ENCODE measurements around the gene FTO.
"Not testable (repeated sequence)": the region's sequence is repeated elsewhere in the genome, so short reads cannot be mapped to it uniquely, and the experiment has no call there.

FTO gene

GRCh38 chr16:53855511-53855910 is 151.6 kb downstream of the FTO start:
- no peak for DNase-seq (ENCODE audit: low read depth in 1 of 2, low spot score in 1 of 2)

DNA sequence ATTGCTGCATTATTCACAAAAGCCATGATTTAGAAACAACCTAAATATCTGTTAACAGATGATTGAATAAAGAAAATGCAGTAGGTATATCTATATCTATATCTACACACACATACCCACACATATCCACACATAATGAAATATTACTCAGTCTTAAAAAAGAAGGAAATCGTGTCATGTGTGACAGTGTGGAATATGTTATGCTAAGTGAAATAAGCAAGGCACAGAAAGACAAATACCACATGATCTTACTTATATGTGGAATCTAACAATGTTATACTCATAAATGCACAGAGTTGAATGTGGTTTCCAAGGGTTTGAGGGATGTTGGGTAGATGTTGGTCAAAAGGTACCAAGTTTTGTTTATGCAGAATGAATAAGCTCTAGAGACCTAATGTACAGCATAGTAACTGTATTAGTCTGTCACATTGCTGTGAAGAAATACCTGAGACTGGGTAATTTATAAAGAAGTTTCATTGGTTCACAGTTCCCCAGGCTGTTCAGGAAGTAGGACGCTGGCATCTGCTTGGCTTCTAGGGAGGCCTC is 156.1 kb downstream of the FTO start:
- no peak for DNase-seq (ENCODE audit: low read depth in 1 of 2, low spot score in 1 of 2)

- no peak for DNase-seq (ENCODE audit: low read depth in 1 of 2, low spot score in 1 of 2)
Measured at GRCh38 chr16:53863861-53864260, 159.9 kb downstream of the FTO start.

- DNase-seq (ENCODE audit: low read depth in 1 of 2, low spot score in 1 of 2) = no peak
Measured at GRCh38 chr16:53864819-53865493, 161.0 kb downstream of the FTO start.

GRCh38 chr16:53865494-53865863 is 161.5 kb downstream of the FTO start:
- no peak for DNase-seq (ENCODE audit: low read depth in 1 of 2, low spot score in 1 of 2)

- DNase-seq (ENCODE audit: low read depth in 1 of 2, low spot score in 1 of 2) = no peak
Measured at GRCh38 chr16:53866520-53866919, 162.6 kb downstream of the FTO start.

DNA sequence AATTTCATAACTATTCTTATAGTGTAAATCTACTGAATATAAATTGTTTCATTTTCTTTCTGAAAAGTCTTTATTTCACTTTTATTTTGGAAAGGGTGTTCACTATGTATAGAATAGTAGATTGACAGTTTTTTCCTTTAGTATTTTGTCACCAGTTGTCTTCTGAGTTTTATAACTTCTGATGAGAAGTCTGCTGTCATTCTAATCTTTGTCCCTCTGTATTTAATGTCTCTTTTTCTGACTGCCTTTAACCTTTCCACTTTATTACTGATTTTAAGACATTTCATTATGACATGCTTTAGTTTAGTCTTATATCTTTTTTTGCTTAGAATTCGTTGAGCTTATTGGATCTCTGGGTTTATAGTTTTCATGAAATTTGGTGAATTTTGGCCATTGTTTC is 166.9 kb downstream of the FTO start:
- no peak for DNase-seq (ENCODE audit: low read depth in 1 of 2, low spot score in 1 of 2)

GRCh38 chr16:53872248-53873221 is 168.6 kb downstream of the FTO start:
- DNase-seq (ENCODE audit: low read depth in 1 of 2, low spot score in 1 of 2) = no peak

DNA sequence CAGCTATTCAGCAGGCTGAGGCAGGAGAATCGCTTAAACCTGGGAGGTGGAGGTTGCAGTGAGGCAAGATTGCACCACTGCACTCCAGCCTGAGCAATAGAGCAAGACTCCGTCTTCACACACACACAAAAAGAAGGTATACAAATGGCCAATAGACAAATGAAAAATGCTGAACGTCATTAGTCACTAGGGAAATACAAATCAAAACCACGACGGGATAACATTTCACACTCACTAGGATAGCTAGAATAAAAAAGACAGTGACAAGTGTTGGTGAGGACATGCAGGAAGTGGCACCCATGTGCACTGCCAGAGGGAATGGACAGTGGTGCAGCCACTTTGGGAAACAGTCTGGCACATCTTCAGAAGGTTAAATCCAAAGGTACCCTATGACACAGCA is 172.9 kb downstream of the FTO start:
- DNase-seq (ENCODE audit: low read depth in 1 of 2, low spot score in 1 of 2) = no peak

DNA sequence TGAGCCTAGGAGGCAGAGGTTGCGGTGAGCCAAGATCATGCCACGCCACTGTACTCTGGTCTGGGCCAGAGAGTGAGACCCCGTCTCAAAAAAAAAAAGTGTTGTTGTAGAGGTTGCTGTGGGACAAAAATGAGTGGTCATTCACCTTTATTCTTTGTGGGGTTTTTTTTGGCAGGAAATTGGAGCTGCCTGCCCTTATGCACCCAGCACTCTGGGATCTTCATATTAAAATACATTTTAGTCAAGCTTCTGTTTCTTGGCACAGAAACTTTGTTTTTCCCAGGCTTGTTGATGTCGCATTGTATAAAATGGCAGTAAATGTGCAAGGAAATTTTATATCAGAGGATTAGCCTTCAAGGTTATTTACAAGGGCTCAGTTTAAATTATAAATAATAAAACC is 174.3 kb downstream of the FTO start:
- DNase-seq (ENCODE audit: low read depth in 1 of 2, low spot score in 1 of 2) = no peak

GRCh38 chr16:53881371-53881770 is 177.4 kb downstream of the FTO start:
- DNase-seq (ENCODE audit: low read depth in 1 of 2, low spot score in 1 of 2) = no peak

GRCh38 chr16:53882310-53882709 is 178.4 kb downstream of the FTO start:
- no peak for DNase-seq (ENCODE audit: low read depth in 1 of 2, low spot score in 1 of 2)

DNA sequence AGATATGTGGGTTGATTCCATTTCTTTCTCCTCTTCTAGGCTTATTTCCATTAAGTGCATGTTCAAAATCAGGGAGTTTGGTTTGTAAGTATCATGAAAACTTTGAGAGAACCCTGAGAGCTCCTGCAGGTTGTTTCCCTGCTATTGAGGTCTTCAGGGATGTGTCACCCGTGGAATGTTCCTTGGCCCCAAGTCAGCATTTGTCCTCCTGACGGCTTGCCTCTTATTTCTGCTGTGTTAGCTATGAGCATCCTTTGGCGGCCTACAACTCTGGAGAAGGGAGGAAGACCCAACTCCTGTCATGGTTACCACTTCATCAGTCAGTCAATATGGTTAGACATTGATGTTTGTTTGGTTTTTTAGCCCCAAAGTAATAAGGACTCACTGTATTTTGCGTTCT is 180.8 kb downstream of the FTO start:
- no peak for DNase-seq (ENCODE audit: low read depth in 1 of 2, low spot score in 1 of 2)

DNA sequence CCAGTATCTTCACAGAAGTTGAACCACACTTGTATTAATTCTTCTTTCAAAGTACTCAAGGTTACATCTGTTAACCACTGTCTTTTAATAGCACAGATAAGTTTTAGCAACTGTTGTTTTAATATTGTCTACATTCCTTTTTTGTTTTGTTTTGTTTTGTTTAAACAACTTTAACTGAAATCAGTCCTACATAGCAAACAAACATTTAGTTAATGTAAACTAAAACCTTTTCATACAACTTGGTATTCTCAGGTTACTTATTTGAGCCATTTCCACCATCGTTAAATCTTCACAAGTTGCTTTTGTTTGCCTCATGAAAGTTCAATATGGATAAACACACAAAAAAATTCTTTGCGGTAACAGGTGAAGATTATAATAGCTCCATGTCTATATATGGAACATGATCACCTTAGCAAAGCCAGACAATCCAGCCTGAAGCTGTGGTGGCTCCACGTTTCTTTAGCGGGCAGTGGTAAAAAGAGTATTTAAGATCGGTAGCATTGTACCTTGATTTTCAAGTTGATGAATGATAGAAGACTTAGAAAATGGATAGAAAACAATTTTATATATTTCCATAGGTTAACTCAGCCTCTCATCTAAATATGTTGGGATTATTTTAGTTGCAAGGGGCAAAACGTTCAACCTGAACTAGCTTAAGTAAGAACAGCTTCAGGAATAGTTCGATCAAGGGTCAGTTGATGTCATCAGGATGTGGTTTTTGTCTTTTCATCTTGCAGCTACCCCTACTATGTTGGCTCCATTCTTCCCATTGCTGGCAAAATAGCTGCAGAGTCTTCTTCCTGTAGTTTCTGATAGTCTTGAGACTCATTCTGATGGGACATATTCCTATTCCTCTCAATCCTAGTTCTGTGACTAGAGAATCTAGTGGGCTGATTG is 182.8 kb downstream of the FTO start:
- no peak for DNase-seq (ENCODE audit: low read depth in 1 of 2, low spot score in 1 of 2)

DNA sequence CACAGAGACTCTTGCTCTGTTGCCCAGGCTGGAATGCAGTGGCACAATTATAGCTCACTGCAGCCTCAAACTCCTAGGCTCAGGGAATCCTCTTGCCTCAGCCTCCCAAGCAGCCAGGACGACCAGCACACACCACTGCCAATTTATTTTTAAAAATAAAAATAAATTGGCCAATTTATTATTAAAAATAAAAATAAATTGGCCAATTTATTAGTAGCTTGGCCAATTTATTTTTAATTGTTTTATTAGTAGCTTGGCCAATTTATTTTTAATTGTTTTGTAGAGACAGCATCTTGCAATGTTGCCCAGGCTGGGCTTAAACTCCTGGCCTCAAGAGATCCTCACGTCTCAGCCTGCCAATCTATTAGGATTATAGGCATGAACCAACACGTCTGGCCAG is 184.3 kb downstream of the FTO start:
- no peak for DNase-seq (ENCODE audit: low read depth in 1 of 2, low spot score in 1 of 2)

DNA sequence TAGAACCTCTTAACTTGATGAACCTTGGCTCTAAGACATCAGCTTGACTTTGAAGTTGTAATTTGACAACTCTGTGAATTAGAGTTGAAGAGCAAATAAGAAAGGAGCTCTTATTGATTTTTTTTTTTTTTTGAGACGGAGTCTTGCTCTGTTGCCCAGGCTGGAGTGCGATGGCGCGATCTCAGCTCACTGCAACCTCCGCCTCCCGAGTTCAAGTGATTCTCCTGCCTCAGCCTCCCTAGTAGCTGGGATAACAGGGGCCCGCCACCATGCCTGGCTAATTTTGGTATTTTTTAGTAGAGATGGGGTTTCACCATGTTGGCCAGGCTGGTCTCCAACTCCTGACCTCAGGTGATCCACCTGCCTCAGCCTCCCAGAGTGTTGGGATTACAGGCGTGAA is 186.9 kb downstream of the FTO start:
- DNase-seq (ENCODE audit: low read depth in 1 of 2, low spot score in 1 of 2) = not testable (repeated sequence)

DNA sequence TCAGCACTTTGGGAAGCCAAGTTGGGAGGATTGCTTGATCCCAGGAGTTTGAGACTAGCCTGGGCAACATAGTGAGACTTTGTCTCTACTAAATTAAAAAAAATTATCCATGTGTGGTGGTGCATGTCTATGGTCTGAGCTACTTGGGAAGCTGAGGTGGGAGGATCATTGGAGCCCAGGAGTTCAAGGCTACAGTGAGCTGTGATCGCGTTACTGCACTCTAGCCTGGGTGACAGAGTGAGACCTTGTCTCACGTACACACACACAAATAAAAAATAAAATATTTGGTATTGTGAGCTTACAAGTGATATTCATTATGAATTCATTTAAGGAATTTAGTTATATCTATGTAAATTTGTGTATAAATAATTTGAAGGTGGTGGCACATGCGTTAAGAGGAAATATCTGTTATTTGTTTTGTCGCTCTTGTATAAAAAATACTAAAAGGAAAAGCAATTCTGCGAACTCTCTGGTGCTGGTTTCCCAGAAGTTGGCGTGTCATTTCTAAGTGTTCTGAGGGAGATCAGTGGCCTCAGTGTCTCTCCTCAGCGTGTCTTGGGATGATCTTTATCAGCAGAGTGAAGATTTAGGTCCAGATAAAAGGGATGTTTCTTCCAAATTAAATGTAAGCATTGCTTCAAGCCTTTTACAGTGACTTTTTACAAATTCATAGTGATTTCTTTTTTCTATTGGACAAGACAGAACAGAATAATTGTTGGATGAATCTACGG is 187.6 kb downstream of the FTO start:
- DNase-seq (ENCODE audit: low read depth in 1 of 2, low spot score in 1 of 2) = no peak

DNA sequence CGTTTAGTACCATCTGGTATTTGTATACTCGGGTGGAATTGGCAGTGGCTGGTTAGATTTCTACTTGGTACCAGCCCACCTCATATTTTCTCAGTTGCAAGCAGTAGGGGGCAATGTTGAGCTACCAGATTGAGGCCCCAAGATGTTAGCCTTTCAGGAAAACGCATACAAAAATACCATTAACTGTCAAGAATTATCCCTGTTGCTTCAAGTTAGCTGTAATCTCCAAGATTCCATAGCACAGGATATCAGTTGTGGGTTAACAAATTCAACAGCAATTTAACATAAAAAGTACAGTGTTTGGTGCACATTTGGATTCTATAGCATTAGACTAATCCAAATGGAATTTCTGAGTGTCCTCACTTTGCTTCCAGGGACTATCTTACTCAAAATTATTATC is 188.2 kb downstream of the FTO start:
- no peak for DNase-seq (ENCODE audit: low read depth in 1 of 2, low spot score in 1 of 2)

DNA sequence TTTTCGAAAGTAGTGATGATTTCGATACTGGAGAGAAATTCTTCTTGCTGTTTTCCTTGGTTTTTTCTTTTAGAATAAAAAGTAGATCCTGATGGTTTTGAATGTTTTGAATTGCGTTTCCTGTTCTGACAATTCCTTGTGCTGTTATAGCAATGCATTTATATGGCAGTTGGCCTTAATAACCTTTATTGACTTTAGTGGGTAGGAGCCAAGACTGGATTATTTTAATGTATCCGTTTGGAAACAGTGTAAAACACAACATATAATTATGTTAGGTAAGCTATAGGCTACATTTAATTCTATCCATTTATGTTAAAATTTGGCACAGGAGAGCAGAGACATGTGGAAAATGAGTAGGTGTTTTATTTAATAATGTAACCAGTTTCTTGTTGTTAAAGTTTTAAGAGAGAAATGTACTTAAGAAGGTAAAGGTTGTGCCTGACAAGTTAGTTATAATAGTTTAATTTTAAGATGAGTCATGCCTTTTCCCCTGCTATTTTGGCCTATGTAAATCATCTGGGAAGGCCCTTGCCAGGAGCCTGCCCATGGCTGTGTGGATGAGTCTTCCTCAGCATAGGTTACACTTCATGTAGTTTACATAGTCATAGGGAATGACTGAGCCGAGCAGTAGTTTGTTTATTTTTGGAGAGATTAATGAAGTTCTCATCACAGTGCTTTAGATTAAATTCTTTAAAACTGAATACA is 189.9 kb downstream of the FTO start:
- no peak for DNase-seq (ENCODE audit: low read depth in 1 of 2, low spot score in 1 of 2)

DNA sequence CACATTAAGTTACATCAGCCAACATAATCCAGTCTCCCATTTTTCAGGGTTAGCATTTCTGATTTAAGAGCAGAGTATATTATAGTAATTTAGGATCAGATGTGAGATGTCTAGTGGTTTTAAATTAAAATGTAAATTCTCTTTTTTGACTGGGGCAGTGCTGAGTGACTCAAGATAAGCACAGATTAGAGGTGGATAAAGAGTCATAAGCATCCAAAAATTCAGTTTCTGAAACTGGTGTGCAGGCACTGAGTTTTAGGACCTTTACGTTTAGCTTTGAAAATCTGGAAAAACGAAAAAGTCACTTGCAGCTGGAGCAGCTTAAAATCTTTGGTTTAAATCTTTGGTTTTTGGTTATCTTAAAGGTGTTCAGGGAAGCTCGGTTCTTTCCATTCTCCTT is 190.7 kb downstream of the FTO start:
- DNase-seq (ENCODE audit: low read depth in 1 of 2, low spot score in 1 of 2) = no peak
